Measurements from ENCODE around the gene CYB561D2.
A peak's percentile ranks its signal among the peaks of the same experiment; 100 is the strongest.

Gene CYB561D2

GRCh38 chr3:50341996-50342650 lies 8.5 kb upstream of the CYB561D2 start:
- no peak for DNase-seq (ENCODE audit: low spot score)

- DNase-seq (ENCODE audit: low spot score), result no peak
Observed at GRCh38 chr3:50342813-50343633, 7.6 kb upstream of the CYB561D2 start.

- DNase-seq (ENCODE audit: low spot score), result no peak
Observed at GRCh38 chr3:50345008-50345407, 5.7 kb upstream of the CYB561D2 start.

GRCh38 chr3:50345586-50346234 lies 5.0 kb upstream of the CYB561D2 start, which contains the start of gene ZMYND10:
ZMYND10 (minus strand) TSS chr3:50345732; CDS start chr3:50345579, 153 bp downstream.
- DNase-seq (ENCODE audit: low spot score), result peak; percentile 94

GRCh38 chr3:50347187-50347813 lies 3.4 kb upstream of the CYB561D2 start:
- peak; percentile 67 for DNase-seq (ENCODE audit: low spot score)

GRCh38 chr3:50350213-50350526 lies 492 bp upstream of the CYB561D2 start:
- DNase-seq (ENCODE audit: low spot score), result no peak

- DNase-seq (ENCODE audit: low spot score), result no peak
Observed at GRCh38 chr3:50351323-50351697, 648 bp downstream of the CYB561D2 start.

GRCh38 chr3:50352781-50353180 lies 2.1 kb downstream of the CYB561D2 start:
- peak; percentile 32 for DNase-seq (ENCODE audit: low spot score)

- no peak for DNase-seq (ENCODE audit: low spot score)
Observed at GRCh38 chr3:50353245-50354004, 2.8 kb downstream of the CYB561D2 start.

GRCh38 chr3:50354186-50354764 lies 3.6 kb downstream of the CYB561D2 start:
- no peak for DNase-seq (ENCODE audit: low spot score)

GRCh38 chr3:50354850-50355249 lies 4.2 kb downstream of the CYB561D2 start:
- no peak for DNase-seq (ENCODE audit: low spot score)

- no peak for DNase-seq (ENCODE audit: low spot score)
Observed at GRCh38 chr3:50355829-50356552, 5.3 kb downstream of the CYB561D2 start.

- peak; percentile 41 for DNase-seq (ENCODE audit: low spot score)
Observed at GRCh38 chr3:50356553-50356952, 5.9 kb downstream of the CYB561D2 start.

- no peak for DNase-seq (ENCODE audit: low spot score)
Observed at GRCh38 chr3:50357481-50357880, 6.8 kb downstream of the CYB561D2 start.

- DNase-seq (ENCODE audit: low spot score), result no peak
Observed at GRCh38 chr3:50358355-50358910, 7.8 kb downstream of the CYB561D2 start.

- peak; percentile 99 for DNase-seq (ENCODE audit: low spot score)
Observed at GRCh38 chr3:50358911-50359759, 8.5 kb downstream of the CYB561D2 start, which contains the start of gene TMEM115. TMEM115 (minus strand) TSS chr3:50359521; CDS start chr3:50359063, 458 bp downstream.

- DNase-seq (ENCODE audit: low spot score), result no peak
Observed at GRCh38 chr3:50359760-50360110, 9.1 kb downstream of the CYB561D2 start.

GRCh38 chr3:50364573-50365079 lies 14.0 kb downstream of the CYB561D2 start:
- peak; percentile 34 for DNase-seq (ENCODE audit: low spot score)

Measured in AG08395 (cell line).